Neural cell (in vitro differentiated cells): ENCODE measurements around the gene PPP1R12C.

Source experiments
- EP300 ChIP-seq: fragments of 450-650 bp; conservative IDR thresholded peaks from 2 replicates; pipeline ENCODE4 v1.6.1; 2014; ENCODE audit warnings: antibody characterized with exemption, mild to moderate bottlenecking, moderate library complexity; ENCODE audit not compliant: poor library complexity, severe bottlenecking
- EZH2 ChIP-seq: fragments of 200-600, 300-800 bp; shearing (Covaris generic), sonication (generic); IDR thresholded peaks from 2 replicates; pipeline ENCODE4 v1.6.1; 2014; ENCODE audit warnings: antibody characterized with exemption, low read length, borderline replicate concordance, mild to moderate bottlenecking; ENCODE audit not compliant: insufficient read depth, poor library complexity, severe bottlenecking
- POLR2AphosphoS5 ChIP-seq: IDR thresholded peaks from 2 replicates; pipeline ENCODE4 v1.6.1; 2012
- RAD21 ChIP-seq: fragments of 450-650 bp; conservative IDR thresholded peaks from 2 replicates; pipeline ENCODE4 v1.6.1; 2014; ENCODE audit warnings: antibody characterized with exemption, mild to moderate bottlenecking, moderate library complexity
- REST ChIP-seq: IDR thresholded peaks from 2 replicates; pipeline ENCODE4 v1.6.1; 2012; ENCODE audit warnings: borderline replicate concordance
- SMC3 ChIP-seq: fragments of 450-650 bp; conservative IDR thresholded peaks from 2 replicates; pipeline ENCODE4 v1.6.1; 2014; ENCODE audit warnings: antibody characterized with exemption, mild to moderate bottlenecking, moderate library complexity; ENCODE audit not compliant: poor library complexity
- TAF1 ChIP-seq: IDR thresholded peaks from 2 replicates; pipeline ENCODE4 v1.6.1; 2012; ENCODE audit warnings: low read depth
- TF ChIP-seq, protein P1 (sequence below): fragments of 450-650 bp; IDR thresholded peaks from 2 replicates; pipeline ENCODE4 v1.5.1; 2014; ENCODE audit warnings: antibody characterized with exemption, mild to moderate bottlenecking, moderate library complexity; ENCODE audit not compliant: poor library complexity, severe bottlenecking

- no peak for TF ChIP-seq EP300
- TF ChIP-seq, protein P1, sequence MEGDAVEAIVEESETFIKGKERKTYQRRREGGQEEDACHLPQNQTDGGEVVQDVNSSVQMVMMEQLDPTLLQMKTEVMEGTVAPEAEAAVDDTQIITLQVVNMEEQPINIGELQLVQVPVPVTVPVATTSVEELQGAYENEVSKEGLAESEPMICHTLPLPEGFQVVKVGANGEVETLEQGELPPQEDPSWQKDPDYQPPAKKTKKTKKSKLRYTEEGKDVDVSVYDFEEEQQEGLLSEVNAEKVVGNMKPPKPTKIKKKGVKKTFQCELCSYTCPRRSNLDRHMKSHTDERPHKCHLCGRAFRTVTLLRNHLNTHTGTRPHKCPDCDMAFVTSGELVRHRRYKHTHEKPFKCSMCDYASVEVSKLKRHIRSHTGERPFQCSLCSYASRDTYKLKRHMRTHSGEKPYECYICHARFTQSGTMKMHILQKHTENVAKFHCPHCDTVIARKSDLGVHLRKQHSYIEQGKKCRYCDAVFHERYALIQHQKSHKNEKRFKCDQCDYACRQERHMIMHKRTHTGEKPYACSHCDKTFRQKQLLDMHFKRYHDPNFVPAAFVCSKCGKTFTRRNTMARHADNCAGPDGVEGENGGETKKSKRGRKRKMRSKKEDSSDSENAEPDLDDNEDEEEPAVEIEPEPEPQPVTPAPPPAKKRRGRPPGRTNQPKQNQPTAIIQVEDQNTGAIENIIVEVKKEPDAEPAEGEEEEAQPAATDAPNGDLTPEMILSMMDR = no peak
- TF ChIP-seq RAD21 = no peak
- no peak for TF ChIP-seq POLR2AphosphoS5
- no peak for TF ChIP-seq REST
- TF ChIP-seq EZH2 = no peak
- no peak for TF ChIP-seq TAF1
- TF ChIP-seq SMC3 = no peak
Measured at GRCh38 chr19:55077106-55077505, 40.3 kb downstream of the PPP1R12C start.
